ENCODE data around the gene GJE1.
"Not testable (repeated sequence)": the region's sequence is repeated elsewhere in the genome, so short reads cannot be mapped to it uniquely, and the experiment has no call there.

GJE1 gene

DNA sequence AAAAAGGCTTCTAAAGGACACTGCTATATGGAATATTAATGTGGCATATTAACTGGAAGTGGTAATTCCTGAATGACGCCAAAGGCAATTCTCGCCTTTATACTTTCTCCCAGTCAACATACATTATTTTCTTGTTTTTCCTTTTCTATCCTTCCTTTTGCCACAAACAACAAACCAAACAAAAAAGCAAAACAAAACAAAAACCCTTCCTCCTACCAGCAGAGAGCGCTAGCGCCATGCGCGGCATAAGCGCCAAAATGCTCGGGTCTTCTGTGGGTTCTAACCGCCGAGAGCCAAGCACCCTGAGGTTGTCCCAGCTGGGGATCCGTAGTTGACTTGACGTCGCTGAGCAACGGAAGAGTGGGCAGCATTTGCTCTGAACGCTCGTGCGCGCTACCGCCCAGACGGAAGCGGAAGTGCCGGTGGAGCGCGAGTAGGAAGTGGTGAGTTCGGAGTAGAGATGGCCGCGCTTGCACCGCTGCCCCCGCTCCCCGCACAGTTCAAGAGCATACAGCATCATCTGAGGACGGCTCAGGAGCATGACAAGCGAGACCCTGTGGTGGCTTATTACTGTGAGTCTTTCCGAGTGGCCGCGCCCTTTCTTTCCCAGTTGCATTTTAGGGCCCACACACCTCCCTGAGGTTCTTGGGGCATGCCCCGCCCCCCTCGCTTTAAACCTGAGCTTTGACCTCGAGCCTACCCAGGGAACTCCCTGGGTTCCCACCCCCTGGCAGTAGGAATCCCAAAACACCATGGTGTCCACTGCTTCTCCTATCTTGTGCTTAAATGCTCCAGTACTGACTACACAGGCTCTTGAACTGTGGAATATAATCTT lies 14.3 kb downstream of the GJE1 start, which contains the start of the genes NMBR and VTA1:
NMBR (minus strand) TSS at position 295 of the 835 bp plus-strand sequence. CDS start 58,464 bp downstream, outside the sequence.
VTA1 (plus strand) TSS at position 436 of the 835 bp plus-strand sequence; CDS start at position 461, 25 bp downstream.
- no peaks in the 10 kb centered on the region for H3K9me3 Mint-ChIP-seq
- peak within 1 kb of the TSS; percentile 87 for H3K27ac Mint-ChIP-seq
- intact Hi-C loops (cut with micrococcal nuclease): loop anchor here (5.0 to 10.0 kb wide), 3 partner anchors 58 to 1298 kb away; no protein-coding TSS in a partner anchor
- peaks cover 37% of the 10 kb centered on the region for H3K4me1 Mint-ChIP-seq (ENCODE audit: low read depth)
- peaks cover 31% of the 10 kb centered on the region for H3K36me3 Mint-ChIP-seq (ENCODE audit: low read depth)
- H3K4me3 Mint-ChIP-seq: peak within 1 kb of the TSS; percentile 96
- H3K27me3 Mint-ChIP-seq: peaks cover 1% of the 10 kb centered on the region

DNA sequence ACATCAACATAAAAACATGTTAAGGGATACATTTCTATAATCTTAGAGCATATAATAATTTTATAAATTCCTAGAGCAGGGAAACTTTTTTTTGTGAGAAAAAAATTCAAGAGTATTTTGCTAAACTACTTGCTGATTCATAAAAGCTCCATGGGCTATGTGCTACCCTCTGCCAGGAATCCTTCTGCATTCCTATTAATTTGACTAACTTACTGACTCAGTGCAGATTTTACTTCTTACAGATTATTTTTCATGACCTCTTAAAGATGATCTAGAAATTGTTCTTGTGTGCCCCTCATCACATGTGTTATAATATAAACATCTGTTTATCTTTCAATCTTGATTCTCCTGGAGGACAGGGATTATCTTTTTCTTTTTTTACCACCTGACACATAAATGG lies 20.0 kb downstream of the GJE1 start:
- Mint-ChIP-seq H3K4me3 (no peak overlapping the region), H3K4me1 (ENCODE audit: low read depth) (peaks cover 41% of the 10 kb centered on the region), H3K36me3 (ENCODE audit: low read depth) (peaks cover 23% of the 10 kb centered on the region), H3K27me3 (no peaks in the 10 kb centered on the region), H3K27ac (no peak overlapping the region), H3K9me3 (no peaks in the 10 kb centered on the region)
- intact Hi-C loops (cut with micrococcal nuclease): loop anchor here (10.0 kb wide), 1 partner anchor 322 kb away; no protein-coding TSS in a partner anchor

DNA sequence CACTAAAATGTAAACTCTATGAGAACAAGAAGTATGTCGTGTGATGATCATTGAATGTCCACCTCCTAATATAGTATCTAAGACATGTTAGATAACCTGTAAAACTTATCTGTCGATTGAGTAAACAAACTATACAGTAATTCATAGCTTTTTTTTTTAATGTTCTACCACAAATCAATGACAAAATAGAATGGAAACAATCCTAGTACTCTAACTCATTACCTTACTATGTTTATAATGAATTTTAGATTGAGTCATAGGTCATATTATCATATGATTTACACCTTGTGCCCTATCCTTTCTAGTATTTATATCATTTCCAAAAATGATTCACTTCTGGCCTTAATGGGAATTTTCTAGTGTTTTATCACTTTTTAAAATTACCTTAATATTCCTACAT lies 20.5 kb downstream of the GJE1 start:
- Mint-ChIP-seq H3K27ac (no peak overlapping the region), H3K4me3 (no peak overlapping the region), H3K4me1 (ENCODE audit: low read depth) (peaks cover 38% of the 10 kb centered on the region)

DNA sequence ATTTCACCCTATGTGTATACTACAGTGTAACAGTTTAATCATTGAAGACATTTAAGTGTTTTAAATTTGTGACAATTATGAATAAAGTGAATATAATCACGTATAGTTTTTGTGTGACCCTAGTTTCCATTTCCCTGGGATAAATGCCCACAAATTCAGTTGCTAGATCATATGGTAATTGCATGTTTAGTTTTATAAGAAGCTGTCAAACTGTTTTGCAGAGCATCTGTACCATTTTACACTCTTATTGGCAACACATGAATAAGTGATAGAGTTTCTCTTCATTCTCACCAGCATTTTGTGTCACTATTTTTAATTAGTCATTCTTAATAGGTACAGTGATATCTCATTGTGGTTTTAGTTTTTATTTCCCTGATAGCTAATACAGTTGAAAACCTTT lies 21.6 kb downstream of the GJE1 start:
- Mint-ChIP-seq H3K36me3 (ENCODE audit: low read depth) (peaks cover 23% of the 10 kb centered on the region), H3K4me3 (no peak overlapping the region), H3K4me1 (ENCODE audit: low read depth) (peaks cover 32% of the 10 kb centered on the region), H3K27me3 (no peaks in the 10 kb centered on the region), H3K27ac (no peak overlapping the region), H3K9me3 (no peaks in the 10 kb centered on the region)
- intact Hi-C loops (cut with micrococcal nuclease): loop anchor here (10.0 kb wide), 1 partner anchor 320 kb away; no protein-coding TSS in a partner anchor

More for the DNA sequence above, 20.5 kb downstream of the GJE1 start:
- Mint-ChIP-seq H3K36me3 (ENCODE audit: low read depth) (peaks cover 23% of the 10 kb centered on the region), H3K27me3 (no peaks in the 10 kb centered on the region), H3K9me3 (no peaks in the 10 kb centered on the region)
- intact Hi-C loops (cut with micrococcal nuclease): loop anchor here (10.0 kb wide), 1 partner anchor 322 kb away; no protein-coding TSS in a partner anchor

DNA sequence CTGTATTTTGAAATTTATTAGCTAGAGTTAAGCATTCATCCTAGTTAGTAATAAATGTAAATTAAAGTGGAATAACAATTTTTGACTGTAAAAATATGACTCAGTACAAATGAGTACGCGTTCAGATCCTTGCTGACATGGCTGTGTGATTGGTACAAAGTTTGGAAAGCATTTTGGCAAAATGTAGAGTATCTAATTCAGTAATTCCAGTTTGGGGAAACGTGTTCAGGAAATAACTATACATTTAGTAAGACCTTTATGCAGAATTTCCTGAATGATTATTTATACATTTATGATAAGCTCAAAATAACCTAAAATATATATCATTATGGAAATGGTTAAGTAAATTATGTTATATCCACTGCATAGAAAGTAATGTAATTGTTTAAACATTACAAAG lies 22.4 kb downstream of the GJE1 start:
- Mint-ChIP-seq H3K27ac (no peak overlapping the region), H3K4me3 (no peak overlapping the region), H3K9me3 (no peaks in the 10 kb centered on the region), H3K36me3 (ENCODE audit: low read depth) (peaks cover 20% of the 10 kb centered on the region), H3K27me3 (no peaks in the 10 kb centered on the region), H3K4me1 (ENCODE audit: low read depth) (peaks cover 29% of the 10 kb centered on the region)
- intact Hi-C loops (cut with micrococcal nuclease): loop anchor here (10.0 kb wide), 1 partner anchor 320 kb away; no protein-coding TSS in a partner anchor

DNA sequence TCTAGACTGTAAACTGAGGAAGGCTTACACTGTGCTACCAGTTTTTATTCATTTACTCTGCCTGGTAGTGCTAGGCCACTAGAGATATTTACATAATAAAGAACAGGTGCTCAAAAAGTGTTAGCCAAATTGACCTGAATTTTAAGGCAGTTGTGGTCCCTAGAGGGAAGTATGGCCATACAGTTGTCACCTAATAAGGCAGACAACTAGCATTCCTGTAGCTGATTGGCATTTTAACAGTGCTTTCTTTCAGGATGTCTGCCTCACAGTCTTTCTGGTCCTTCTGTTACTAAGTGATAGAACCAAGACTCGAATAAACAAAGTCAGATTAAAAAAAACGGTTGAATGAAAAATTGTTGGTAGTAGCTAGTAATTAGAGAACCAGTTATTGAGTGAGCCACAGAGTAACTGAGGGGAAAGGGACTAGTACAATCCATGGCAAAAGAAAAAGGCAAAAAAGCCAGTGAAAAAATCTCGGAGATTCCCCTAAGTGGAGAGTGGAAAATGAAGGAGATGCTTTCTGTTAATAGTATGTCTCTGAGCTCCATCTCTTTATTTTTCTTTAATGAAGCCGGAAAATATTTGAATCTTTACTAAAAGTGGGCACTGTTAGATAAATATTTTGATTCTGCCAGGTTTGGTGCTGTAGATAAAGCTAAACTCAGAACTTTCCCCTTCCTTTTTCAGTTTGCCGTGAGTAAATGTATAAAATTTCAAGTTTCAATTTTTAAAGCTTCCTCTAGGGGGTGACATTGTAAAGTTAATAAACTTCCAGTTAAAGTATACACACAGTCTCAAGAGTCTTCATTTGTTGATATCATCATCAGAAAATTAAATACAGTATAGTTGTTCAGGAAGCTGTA lies 23.4 kb downstream of the GJE1 start:
- Mint-ChIP-seq H3K27ac (no peak overlapping the region), H3K4me3 (no peak overlapping the region), H3K4me1 (ENCODE audit: low read depth) (peaks cover 25% of the 10 kb centered on the region), H3K27me3 (no peaks in the 10 kb centered on the region), H3K36me3 (ENCODE audit: low read depth) (peaks cover 11% of the 10 kb centered on the region), H3K9me3 (no peaks in the 10 kb centered on the region)
- intact Hi-C loops (cut with micrococcal nuclease): loop anchor here (2.0 to 10.0 kb wide), 2 partner anchors 233 to 319 kb away; no protein-coding TSS in a partner anchor

DNA sequence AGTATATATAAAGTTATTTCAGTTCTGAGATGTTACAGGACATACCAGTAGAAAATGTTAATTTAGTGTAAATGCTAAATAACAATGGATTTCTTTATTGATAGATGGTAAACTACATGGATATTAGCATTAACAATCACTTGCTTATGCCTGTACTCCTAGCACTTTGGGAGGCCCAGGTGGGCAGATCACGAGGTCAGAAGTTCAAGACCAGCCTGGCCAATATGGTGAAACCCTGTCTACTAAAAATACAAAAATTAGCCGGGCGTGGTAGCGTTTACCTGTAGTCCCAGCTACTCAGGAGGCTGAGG lies 24.0 kb downstream of the GJE1 start:
- peaks cover 24% of the 10 kb centered on the region for H3K4me1 Mint-ChIP-seq (ENCODE audit: low read depth)
- H3K36me3 Mint-ChIP-seq (ENCODE audit: low read depth); H3K27ac Mint-ChIP-seq; H3K9me3 Mint-ChIP-seq; H3K4me3 Mint-ChIP-seq; H3K27me3 Mint-ChIP-seq: not testable (repeated sequence)
- intact Hi-C loops (cut with micrococcal nuclease): loop anchor here (2.0 to 10.0 kb wide), 2 partner anchors 232 to 318 kb away; no protein-coding TSS in a partner anchor

DNA sequence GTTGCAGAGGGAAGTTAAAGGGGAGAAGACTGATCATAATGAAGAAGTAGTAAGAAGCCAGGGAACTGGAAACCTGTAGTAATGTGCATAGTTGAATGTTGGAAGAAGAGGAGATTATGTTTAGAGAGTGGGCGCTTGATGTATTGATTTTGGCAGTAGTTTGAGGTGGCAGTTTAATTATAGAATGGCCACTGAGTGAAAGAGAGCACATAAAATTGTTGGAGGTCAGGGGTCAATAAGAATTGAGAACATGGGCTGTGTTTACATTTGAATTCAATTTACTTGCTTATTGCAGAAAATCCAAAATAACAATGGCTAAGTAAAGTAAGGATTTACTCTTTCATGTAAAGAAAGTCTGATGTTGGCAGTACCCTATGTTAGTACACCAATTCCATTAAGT lies 30.1 kb downstream of the GJE1 start:
- peaks cover 24% of the 10 kb centered on the region for H3K4me1 Mint-ChIP-seq (ENCODE audit: low read depth)
- peaks cover 22% of the 10 kb centered on the region for H3K36me3 Mint-ChIP-seq (ENCODE audit: low read depth)
- intact Hi-C loops (cut with micrococcal nuclease): no loop called here
- H3K4me3 Mint-ChIP-seq: no peak overlapping the region
- H3K27ac Mint-ChIP-seq: no peak overlapping the region
- no peaks in the 10 kb centered on the region for H3K27me3 Mint-ChIP-seq
- H3K9me3 Mint-ChIP-seq: no peaks in the 10 kb centered on the region

DNA sequence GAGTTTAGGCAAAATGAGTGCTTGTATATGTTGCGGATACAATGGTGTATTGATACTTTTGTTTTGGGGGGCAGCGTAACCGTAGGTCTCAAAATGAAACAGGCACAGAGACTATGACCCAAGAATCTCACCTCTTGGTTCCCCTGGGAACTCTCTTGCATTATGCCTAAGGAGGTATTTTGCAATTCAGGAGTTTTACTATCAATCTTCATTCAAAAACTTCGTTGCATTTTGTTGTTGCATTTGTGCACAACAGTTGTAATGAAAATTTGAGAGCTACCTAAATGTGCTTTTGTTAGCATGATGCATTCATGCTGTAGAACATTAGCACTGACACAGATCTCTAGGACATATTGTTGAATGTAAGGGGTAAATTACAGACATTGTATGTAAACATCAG lies 32.5 kb downstream of the GJE1 start:
- intact Hi-C loops (cut with micrococcal nuclease): no loop called here
- Mint-ChIP-seq H3K27ac (no peak overlapping the region), H3K4me1 (ENCODE audit: low read depth) (peaks cover 14% of the 10 kb centered on the region), H3K36me3 (ENCODE audit: low read depth) (peaks cover 22% of the 10 kb centered on the region), H3K9me3 (no peaks in the 10 kb centered on the region), H3K27me3 (no peaks in the 10 kb centered on the region), H3K4me3 (no peak overlapping the region)

DNA sequence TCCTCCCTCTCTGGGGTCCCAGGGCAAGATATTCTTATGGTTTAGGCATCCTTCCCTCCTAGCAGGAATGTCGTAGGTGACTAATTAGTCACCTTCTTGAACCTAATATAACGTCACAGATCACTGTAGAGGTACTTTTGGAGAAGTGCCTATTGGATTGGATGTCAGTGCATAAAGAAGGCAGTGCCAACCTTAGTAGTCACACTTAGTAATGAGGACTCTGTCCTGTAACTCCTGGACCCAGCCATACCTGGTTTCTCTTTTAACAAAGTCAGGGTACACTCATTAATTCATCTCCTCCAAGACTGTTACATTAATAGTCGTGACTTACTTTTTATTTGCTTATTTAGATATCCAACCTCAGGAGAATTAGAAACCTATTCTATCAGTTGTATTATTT lies 34.3 kb downstream of the GJE1 start:
- Mint-ChIP-seq H3K4me3 (no peak overlapping the region), H3K9me3 (no peaks in the 10 kb centered on the region), H3K4me1 (ENCODE audit: low read depth) (peaks cover 9% of the 10 kb centered on the region), H3K36me3 (ENCODE audit: low read depth) (peaks cover 36% of the 10 kb centered on the region), H3K27ac (no peak overlapping the region), H3K27me3 (no peaks in the 10 kb centered on the region)
- intact Hi-C loops (cut with micrococcal nuclease): no loop called here

DNA sequence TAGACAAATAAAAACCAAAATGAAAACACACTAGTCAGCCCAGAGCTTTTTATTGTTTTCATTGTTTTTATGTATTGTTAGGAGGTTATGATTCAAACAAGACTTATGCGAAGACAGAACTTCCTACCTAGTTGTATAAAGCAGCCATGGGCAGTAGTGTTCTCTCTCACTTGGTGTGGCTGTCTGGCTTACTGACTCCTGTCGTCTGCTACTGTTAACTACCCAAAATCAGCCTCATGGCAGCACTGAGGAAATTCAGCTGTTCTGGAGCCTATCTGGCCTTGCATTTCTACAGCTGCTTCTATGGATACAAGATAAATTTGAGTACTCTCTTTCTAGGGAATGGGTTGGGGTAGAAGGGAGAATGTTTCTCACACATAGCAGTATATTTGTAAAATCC lies 34.8 kb downstream of the GJE1 start:
- Mint-ChIP-seq H3K9me3 (no peaks in the 10 kb centered on the region), H3K27ac (no peak overlapping the region), H3K36me3 (ENCODE audit: low read depth) (peaks cover 40% of the 10 kb centered on the region), H3K4me1 (ENCODE audit: low read depth) (peaks cover 5% of the 10 kb centered on the region), H3K27me3 (no peaks in the 10 kb centered on the region), H3K4me3 (no peak overlapping the region)
- intact Hi-C loops (cut with micrococcal nuclease): no loop called here

DNA sequence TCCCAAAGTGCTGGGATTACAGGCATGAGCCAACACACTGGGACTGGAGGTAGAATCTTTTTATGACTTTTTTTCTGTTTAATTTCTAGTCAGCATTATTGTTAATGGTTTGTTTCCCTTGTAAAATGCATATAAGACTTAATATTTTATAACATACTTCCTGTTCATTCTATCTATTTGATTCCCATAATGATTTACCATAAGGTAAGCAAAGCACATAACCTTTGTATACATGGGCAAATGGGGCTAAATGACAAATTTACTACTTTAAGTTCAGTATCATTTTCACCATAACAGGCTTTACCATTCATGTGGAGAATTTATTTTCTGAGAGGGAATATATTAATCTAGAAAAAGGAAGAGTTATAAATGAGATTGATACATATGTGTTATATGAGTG lies 38.6 kb downstream of the GJE1 start:
- no peak overlapping the region for H3K27ac Mint-ChIP-seq
- no peaks in the 10 kb centered on the region for H3K27me3 Mint-ChIP-seq
- no peaks in the 10 kb centered on the region for H3K4me1 Mint-ChIP-seq (ENCODE audit: low read depth)
- no peak overlapping the region for H3K4me3 Mint-ChIP-seq
- H3K9me3 Mint-ChIP-seq: no peaks in the 10 kb centered on the region
- peaks cover 76% of the 10 kb centered on the region for H3K36me3 Mint-ChIP-seq (ENCODE audit: low read depth)
- intact Hi-C loops (cut with micrococcal nuclease): no loop called here

DNA sequence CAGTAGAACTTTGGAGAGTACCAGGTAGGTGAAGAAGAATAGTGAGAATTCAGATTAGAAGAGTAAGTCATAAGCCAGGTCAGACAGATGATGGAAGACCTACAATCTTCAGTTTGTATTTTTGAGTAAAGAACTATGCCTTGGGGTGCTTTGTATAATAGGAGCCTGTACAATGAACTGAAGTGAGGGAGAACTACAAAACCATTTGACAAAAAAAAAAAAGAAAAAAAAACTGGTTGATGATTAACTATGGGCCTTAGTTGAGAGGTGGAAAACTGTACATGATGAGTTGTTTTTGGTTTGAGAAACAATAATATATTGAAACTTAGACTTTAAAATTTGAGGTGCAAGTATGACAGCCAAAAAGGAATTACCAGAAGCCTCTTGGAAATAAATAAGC lies 40.0 kb downstream of the GJE1 start:
- peaks cover 8% of the 10 kb centered on the region for H3K9me3 Mint-ChIP-seq
- peaks cover 76% of the 10 kb centered on the region for H3K36me3 Mint-ChIP-seq (ENCODE audit: low read depth)
- intact Hi-C loops (cut with micrococcal nuclease): no loop called here

DNA sequence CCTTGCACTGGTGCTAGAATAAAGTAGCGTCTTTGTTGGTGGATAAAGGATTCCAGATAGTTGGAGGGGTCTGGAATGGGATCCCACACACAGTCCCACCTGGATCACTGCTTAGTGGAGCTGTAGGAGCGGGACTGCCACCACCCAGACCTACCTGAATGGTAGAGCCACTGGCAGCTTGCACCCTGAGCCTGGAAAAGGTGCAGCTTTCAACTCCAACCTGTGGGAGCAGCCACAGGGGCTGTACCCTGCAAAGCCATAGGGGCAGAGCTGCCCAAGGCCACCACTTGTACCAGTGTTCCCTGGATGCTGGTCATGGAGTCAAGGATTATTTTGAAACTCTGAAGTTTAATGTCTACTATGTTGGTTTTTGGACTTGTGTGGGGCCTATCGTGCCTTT lies 41.3 kb downstream of the GJE1 start:
- no peak overlapping the region for H3K4me3 Mint-ChIP-seq
- H3K36me3 Mint-ChIP-seq (ENCODE audit: low read depth): peaks cover 82% of the 10 kb centered on the region
- peaks cover 16% of the 10 kb centered on the region for H3K9me3 Mint-ChIP-seq
- no peak overlapping the region for H3K27ac Mint-ChIP-seq
- no peaks in the 10 kb centered on the region for H3K27me3 Mint-ChIP-seq
- intact Hi-C loops (cut with micrococcal nuclease): no loop called here
- no peaks in the 10 kb centered on the region for H3K4me1 Mint-ChIP-seq (ENCODE audit: low read depth)

More for the DNA sequence above, 40.0 kb downstream of the GJE1 start:
- no peaks in the 10 kb centered on the region for H3K4me1 Mint-ChIP-seq (ENCODE audit: low read depth)
- H3K27me3 Mint-ChIP-seq: no peaks in the 10 kb centered on the region
- H3K4me3 Mint-ChIP-seq: no peak overlapping the region
- no peak overlapping the region for H3K27ac Mint-ChIP-seq

Data from dendritic cell treated with granulocyte-macrophage colony-stimulating factor and Interleukin-4, amounts not matched to agents 40 ng/mL and 50 ng/mL, for 4 days (primary cell).